BLaER1 (cell line): ENCODE data around the gene LRRD1.

Experiments used
- H3K27ac ChIP-seq: shearing (Covaris generic); formaldehyde crosslinking; 2 replicates; pipeline ENCODE4 v1.8.1; 2022
- H3K27me3 ChIP-seq: shearing (Covaris generic); formaldehyde crosslinking; 2 replicates; pipeline ENCODE4 v1.8.1; 2022
- H3K36me3 ChIP-seq: shearing (Covaris generic); formaldehyde crosslinking; 2 replicates; pipeline ENCODE4 v1.8.1; 2022
- H3K4me1 ChIP-seq: shearing (Covaris generic); formaldehyde crosslinking; 2 replicates; pipeline ENCODE4 v1.8.1; 2022
- H3K4me2 ChIP-seq: shearing (Covaris generic); formaldehyde crosslinking; 2 replicates; pipeline ENCODE4 v1.8.1; 2022
- H3K4me3 ChIP-seq: shearing (Covaris generic); formaldehyde crosslinking; 2 replicates; pipeline ENCODE4 v1.8.1; 2022
- H3K9ac ChIP-seq: shearing (Covaris generic); formaldehyde crosslinking; 2 replicates; pipeline ENCODE4 v1.8.1; 2022
- H3K9me3 ChIP-seq: shearing (Covaris generic); formaldehyde crosslinking; 2 replicates; pipeline ENCODE4 v1.8.1; 2022
- H4K20me1 ChIP-seq: shearing (Covaris generic); formaldehyde crosslinking; 2 replicates; pipeline ENCODE4 v1.8.1; 2022
- Cebpa-rat ChIP-seq: shearing (Covaris generic); IDR thresholded peaks from 2 replicates; pipeline ENCODE4 v1.8.1; 2022

LRRD1 gene

GRCh38 chr7:92141161-92141560 is 37.8 kb downstream of the LRRD1 start:
- H3K9ac ChIP-seq, result no peak overlapping the region
- H3K27me3 ChIP-seq, result no peaks in the 10 kb centered on the region
- H4K20me1 ChIP-seq, result no peaks in the 10 kb centered on the region
- no peaks in the 10 kb centered on the region for H3K36me3 ChIP-seq
- TF ChIP-seq Cebpa-rat, result no peak
- H3K9me3 ChIP-seq, result no peaks in the 10 kb centered on the region; the same call in 1 of the 2 replicates
- H3K4me2 ChIP-seq, result no peak overlapping the region
- H3K4me1 ChIP-seq, result no peaks in the 10 kb centered on the region
- no peak overlapping the region for H3K4me3 ChIP-seq
- H3K27ac ChIP-seq, result no peak overlapping the region

GRCh38 chr7:92137557-92137956 is 41.4 kb downstream of the LRRD1 start:
- 0 out of 2 replicates have a peak, but pooled peaks cover under 1% of the 10 kb centered on the region for H4K20me1 ChIP-seq
- H3K36me3 ChIP-seq, result no peaks in the 10 kb centered on the region
- H3K9me3 ChIP-seq, result no peaks in the 10 kb centered on the region; the same call in 1 of the 2 replicates
- no peak overlapping the region for H3K27ac ChIP-seq
- peaks cover 18% of the 10 kb centered on the region for H3K4me1 ChIP-seq
- no peak overlapping the region for H3K4me3 ChIP-seq
- no peaks in the 10 kb centered on the region for H3K27me3 ChIP-seq
- no peak overlapping the region for H3K4me2 ChIP-seq
- no peak for TF ChIP-seq Cebpa-rat
- H3K9ac ChIP-seq, result no peak overlapping the region

DNA sequence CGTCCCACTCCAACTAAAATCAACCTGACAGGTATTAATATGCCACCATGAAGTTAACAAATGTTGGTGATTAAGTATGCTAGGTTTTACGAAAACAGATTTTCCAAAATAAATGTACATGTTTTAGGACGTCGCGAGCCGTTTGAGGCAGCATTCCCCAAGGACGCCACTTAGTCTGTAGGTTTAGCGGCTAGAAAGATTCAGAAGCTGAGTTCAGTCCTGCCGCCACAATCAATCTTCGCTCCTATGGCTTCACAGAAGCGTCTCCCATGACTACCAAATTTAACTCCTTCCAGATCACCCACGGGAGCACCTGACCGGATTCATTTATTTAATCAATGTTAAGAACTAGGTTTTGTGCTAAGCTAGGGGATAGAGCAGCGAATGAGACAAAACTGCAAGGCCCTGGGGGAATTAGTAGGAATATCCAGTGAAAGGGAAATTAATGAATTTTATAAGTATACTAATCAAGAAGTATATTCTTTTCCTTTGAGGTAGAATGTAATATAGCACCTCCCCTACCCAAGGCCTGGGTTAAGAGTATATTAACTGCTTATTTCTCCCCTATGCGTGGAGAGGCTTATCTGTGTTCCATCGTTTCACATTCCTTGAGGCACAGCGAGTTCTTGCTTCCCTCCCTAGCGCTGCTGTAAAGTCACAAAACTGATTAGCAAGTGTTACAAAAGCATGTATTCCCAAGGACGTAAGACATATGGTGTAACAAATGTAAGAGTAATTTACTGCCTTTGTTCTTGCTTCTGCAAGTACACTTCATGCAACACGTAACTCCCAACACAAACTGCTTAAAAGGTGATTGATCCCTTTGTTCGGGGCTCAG is 43.7 kb downstream of the LRRD1 start:
- Histone ChIP-seq H3K27ac (peak overlapping the region; percentile 91), H3K4me1 (peaks cover 26% of the 10 kb centered on the region), H3K4me3 (peak overlapping the region; percentile 89), H3K9me3 (no peaks in the 10 kb centered on the region; the same call in 1 of the 2 replicates), H3K27me3 (no peaks in the 10 kb centered on the region), H3K36me3 (peaks cover 10% of the 10 kb centered on the region), H4K20me1 (peaks cover 19% of the 10 kb centered on the region; the same call in 1 of the 2 replicates), H3K4me2 (peak overlapping the region; percentile 83), H3K9ac (peak overlapping the region; percentile 87)
- TF ChIP-seq Cebpa-rat, result no peak

- no peaks in the 10 kb centered on the region; the same call in 1 of the 2 replicates for H3K9me3 ChIP-seq
- no peaks in the 10 kb centered on the region for H3K27me3 ChIP-seq
- H3K4me3 ChIP-seq, result peak within 1 kb of the TSS; percentile 89
- H3K27ac ChIP-seq, result peak within 1 kb of the TSS; percentile 91
- peak within 1 kb of the TSS; percentile 87 for H3K9ac ChIP-seq
- TF ChIP-seq Cebpa-rat, result no peak
- H3K4me1 ChIP-seq, result peaks cover 26% of the 10 kb centered on the region
- peaks cover 19% of the 10 kb centered on the region; the same call in 1 of the 2 replicates for H4K20me1 ChIP-seq
- H3K36me3 ChIP-seq, result peaks cover 18% of the 10 kb centered on the region
- peak within 1 kb of the TSS; percentile 83 for H3K4me2 ChIP-seq
These were observed 44.5 kb downstream of the LRRD1 start, which contains the start of gene CYP51A1 for GRCh38 chr7:92134271-92135051. Gene CYP51A1, minus strand, starts transcription at chr7:92134477. Its CDS starts 113 bp downstream, at chr7:92134364.

DNA sequence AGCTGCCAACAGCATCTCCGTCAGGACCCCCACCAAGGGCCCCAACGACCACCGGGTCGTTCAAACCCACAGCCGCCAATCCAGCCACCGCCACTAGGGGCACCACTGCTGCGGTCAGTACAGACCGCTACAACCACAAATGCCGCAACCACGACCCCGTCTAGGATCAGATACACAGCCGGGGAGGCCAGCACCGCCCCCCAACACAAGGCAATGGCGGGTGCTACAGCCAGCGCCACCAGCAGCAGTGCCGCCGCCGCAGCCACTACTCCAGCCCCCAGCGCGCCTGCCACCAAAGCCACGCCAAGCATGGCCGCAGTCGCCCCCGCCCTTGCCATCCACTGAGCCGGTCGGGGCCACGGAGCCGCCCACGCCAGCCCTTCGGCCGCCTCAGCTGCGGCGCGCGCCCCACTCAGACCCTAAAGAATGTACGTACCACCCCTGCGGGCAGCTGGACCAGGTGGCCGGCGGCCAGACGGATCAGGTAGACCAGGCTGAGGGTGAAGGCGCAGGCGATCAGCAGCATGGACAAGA is 45.1 kb downstream of the LRRD1 start:
- Histone ChIP-seq H3K4me1 (peaks cover 26% of the 10 kb centered on the region), H4K20me1 (peaks cover 19% of the 10 kb centered on the region; the same call in 1 of the 2 replicates), H3K9ac (peak overlapping the region; percentile 87), H3K36me3 (peaks cover 19% of the 10 kb centered on the region), H3K27me3 (no peaks in the 10 kb centered on the region), H3K9me3 (no peaks in the 10 kb centered on the region), H3K4me3 (peak overlapping the region; percentile 89), H3K27ac (peak overlapping the region; percentile 91), H3K4me2 (peak overlapping the region; percentile 83)
- no peak for TF ChIP-seq Cebpa-rat

DNA sequence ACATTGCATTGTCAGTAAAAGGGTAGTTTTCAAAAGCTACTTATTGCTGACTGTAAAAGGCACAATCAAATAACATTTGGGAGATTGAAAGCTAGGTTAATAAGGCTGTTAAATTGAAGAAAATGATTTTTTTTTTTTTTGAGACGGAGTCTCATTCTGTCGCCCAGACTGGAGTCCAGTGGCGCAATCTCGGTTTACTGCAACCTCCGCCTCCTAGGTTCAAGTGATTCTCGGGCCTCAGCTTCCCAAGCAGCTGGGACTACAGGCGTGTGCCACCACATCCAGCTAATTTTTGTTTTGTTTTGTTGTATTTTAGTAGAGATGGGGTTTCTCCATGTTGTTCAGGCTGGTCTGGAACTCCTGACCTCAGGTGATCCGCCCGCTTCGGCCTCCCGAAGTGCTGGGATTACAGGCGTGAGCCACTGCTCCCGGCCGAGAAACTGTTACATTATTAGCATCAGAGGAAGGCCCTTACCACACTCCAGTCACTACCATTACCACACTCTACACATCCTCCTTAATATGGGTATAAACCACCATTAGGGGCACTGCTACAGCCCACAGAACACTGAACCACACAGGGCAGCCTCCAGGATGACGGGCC is 45.7 kb downstream of the LRRD1 start:
- Histone ChIP-seq H3K4me3 (peak overlapping the region; percentile 89), H3K4me1 (peaks cover 26% of the 10 kb centered on the region), H3K36me3 (peaks cover 25% of the 10 kb centered on the region), H3K27me3 (no peaks in the 10 kb centered on the region), H4K20me1 (peaks cover 19% of the 10 kb centered on the region; the same call in 1 of the 2 replicates), H3K27ac (peak overlapping the region; percentile 91), H3K9me3 (no peaks in the 10 kb centered on the region), H3K4me2 (peak overlapping the region; percentile 83), H3K9ac (peak overlapping the region; percentile 87)
- TF ChIP-seq Cebpa-rat, result no peak

GRCh38 chr7:92131764-92132330 is 47.1 kb downstream of the LRRD1 start:
- H4K20me1 ChIP-seq, result peaks cover 19% of the 10 kb centered on the region; the same call in 1 of the 2 replicates
- TF ChIP-seq Cebpa-rat, result no peak
- H3K9me3 ChIP-seq, result no peaks in the 10 kb centered on the region
- H3K4me1 ChIP-seq, result peaks cover 26% of the 10 kb centered on the region
- no peak overlapping the region for H3K27ac ChIP-seq
- H3K4me2 ChIP-seq, result peak overlapping the region; percentile 83; the same call in 1 of the 2 replicates
- H3K36me3 ChIP-seq, result peaks cover 37% of the 10 kb centered on the region
- no peak overlapping the region for H3K4me3 ChIP-seq
- H3K9ac ChIP-seq, result no peak overlapping the region
- no peaks in the 10 kb centered on the region for H3K27me3 ChIP-seq

DNA sequence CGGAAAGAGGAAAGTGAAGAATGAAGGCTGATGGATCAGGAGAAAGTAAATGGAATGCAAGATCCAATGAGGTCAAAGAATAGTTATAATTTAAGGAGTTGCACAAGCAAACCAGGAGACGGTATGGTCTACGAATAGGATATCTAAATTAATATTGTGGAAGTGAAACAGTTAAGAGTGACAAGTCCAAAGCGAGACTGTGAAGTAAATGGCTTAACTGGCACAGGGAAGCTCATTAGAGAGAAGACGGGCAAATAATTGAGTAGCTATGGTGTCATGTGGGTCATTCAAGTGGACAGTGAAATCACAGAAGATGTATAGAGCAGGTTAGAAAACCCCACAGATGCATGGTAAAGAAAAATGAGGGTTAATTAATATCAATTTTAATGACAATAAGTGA is 47.8 kb downstream of the LRRD1 start:
- H3K9me3 ChIP-seq, result no peaks in the 10 kb centered on the region
- H3K4me3 ChIP-seq, result no peak overlapping the region
- peaks cover 26% of the 10 kb centered on the region for H3K4me1 ChIP-seq
- H3K27ac ChIP-seq, result no peak overlapping the region
- H3K9ac ChIP-seq, result no peak overlapping the region
- TF ChIP-seq Cebpa-rat, result no peak
- H3K27me3 ChIP-seq, result no peaks in the 10 kb centered on the region
- peaks cover 44% of the 10 kb centered on the region for H3K36me3 ChIP-seq
- no peak overlapping the region for H3K4me2 ChIP-seq
- H4K20me1 ChIP-seq, result peaks cover 19% of the 10 kb centered on the region; the same call in 1 of the 2 replicates

DNA sequence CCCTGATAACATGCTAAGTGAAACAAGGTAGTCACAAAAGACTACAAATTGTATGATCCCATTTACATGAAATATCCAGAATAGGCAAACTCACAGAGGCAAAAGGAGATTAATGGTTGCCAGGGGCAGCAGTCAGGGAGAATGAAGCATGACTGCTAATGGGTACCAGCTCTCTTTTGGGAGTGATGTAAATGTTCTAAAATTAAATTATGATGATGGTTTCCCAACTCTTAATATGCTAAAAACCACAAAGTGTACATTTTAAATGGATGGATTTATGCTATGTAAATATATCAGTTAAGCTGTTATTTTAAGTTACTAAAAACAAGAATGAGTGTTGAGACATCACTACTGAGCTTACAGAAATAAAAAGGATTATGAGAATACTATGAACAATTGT is 57.3 kb downstream of the LRRD1 start:
- Histone ChIP-seq H3K27me3 (no peaks in the 10 kb centered on the region), H4K20me1 (no peaks in the 10 kb centered on the region; the same call in 1 of the 2 replicates), H3K36me3 (peaks cover 89% of the 10 kb centered on the region)

More for the DNA sequence above, 57.3 kb downstream of the LRRD1 start:
- Histone ChIP-seq H3K27ac (no peak overlapping the region), H3K4me2 (no peak overlapping the region), H3K9ac (no peak overlapping the region), H3K4me3 (no peak overlapping the region), H3K4me1 (no peaks in the 10 kb centered on the region), H3K9me3 (peaks cover 10% of the 10 kb centered on the region)
- no peak for TF ChIP-seq Cebpa-rat
